ENCODE measurements around the gene TRAF7.

DNA sequence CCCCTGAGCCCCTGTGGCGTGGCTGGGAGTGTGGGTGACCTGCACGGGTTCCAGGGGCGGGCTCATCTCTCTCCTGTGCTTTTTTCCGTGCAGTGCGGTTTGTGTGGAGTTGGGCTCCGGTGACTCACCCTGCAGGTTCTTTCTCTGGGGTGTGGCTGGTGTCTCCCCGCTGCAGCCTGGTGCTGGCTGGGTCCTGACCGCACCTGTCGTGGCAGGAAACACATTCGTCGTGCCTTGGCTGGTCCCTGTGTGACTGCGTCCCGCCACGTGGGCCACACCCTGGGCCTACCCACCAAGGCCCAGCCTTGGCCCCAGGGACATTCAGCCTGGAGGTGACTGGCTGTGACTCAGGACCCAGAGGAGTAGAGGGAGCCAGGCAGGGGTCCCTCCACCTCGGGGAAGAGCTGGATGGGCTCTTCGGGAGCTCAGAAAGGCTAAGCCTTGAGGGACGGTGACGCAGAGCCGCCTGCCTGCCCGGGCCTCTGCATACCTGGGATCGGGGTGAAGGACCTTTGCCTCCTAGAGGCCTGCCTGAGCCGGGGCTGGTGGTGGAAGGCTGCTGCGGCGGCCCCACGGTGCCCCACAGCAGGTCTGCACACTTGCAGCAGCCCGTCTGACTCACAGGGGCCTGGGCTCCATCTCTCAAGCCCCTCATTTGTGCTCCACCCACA, 7.8 kb downstream of the TRAF7 start:
- TF ChIP-seq, protein P1, sequence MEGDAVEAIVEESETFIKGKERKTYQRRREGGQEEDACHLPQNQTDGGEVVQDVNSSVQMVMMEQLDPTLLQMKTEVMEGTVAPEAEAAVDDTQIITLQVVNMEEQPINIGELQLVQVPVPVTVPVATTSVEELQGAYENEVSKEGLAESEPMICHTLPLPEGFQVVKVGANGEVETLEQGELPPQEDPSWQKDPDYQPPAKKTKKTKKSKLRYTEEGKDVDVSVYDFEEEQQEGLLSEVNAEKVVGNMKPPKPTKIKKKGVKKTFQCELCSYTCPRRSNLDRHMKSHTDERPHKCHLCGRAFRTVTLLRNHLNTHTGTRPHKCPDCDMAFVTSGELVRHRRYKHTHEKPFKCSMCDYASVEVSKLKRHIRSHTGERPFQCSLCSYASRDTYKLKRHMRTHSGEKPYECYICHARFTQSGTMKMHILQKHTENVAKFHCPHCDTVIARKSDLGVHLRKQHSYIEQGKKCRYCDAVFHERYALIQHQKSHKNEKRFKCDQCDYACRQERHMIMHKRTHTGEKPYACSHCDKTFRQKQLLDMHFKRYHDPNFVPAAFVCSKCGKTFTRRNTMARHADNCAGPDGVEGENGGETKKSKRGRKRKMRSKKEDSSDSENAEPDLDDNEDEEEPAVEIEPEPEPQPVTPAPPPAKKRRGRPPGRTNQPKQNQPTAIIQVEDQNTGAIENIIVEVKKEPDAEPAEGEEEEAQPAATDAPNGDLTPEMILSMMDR (IDR thresholded peaks at IDR 0.05; ENCODE audit: insufficient read depth, low read length, poor library complexity, severe bottlenecking), result no peak
- TF ChIP-seq EZH2phosphoT487 (conservative IDR thresholded peaks at IDR 0.05; ENCODE audit: low read length), result no peak
